ENCODE measurements around the gene CEP55.

DNA sequence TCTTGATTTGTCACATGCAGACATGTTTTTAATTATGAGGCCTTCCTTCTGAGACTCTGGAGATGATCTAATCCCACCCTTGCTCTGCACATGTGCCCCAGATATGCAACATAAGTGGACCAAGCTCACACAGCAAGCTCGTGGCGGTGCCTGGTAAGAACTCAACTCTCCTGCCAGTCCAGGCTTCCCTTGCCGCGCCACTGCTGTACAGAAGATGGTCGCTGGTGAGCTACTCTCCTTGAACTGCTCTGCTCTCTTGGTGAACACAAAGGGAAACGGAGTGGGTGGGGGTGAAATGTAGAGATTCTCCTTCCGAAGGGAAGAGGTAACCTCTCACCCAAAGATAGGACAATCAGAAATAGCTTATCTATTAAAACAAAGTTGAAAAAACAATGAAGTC is 39.9 kb upstream of the CEP55 start:
- TF ChIP-seq ZZZ3 (IDR thresholded peaks at IDR 0.05) (no peak), PTBP1 (IDR thresholded peaks at IDR 0.05; ENCODE audit: low read depth, low read length) (no peak), TAF1 (IDR thresholded peaks at IDR 0.05; ENCODE audit: control insufficient read depth, extremely low read depth, insufficient read depth, low read length, severe bottlenecking) (no peak)
- TF ChIP-seq, protein P1, sequence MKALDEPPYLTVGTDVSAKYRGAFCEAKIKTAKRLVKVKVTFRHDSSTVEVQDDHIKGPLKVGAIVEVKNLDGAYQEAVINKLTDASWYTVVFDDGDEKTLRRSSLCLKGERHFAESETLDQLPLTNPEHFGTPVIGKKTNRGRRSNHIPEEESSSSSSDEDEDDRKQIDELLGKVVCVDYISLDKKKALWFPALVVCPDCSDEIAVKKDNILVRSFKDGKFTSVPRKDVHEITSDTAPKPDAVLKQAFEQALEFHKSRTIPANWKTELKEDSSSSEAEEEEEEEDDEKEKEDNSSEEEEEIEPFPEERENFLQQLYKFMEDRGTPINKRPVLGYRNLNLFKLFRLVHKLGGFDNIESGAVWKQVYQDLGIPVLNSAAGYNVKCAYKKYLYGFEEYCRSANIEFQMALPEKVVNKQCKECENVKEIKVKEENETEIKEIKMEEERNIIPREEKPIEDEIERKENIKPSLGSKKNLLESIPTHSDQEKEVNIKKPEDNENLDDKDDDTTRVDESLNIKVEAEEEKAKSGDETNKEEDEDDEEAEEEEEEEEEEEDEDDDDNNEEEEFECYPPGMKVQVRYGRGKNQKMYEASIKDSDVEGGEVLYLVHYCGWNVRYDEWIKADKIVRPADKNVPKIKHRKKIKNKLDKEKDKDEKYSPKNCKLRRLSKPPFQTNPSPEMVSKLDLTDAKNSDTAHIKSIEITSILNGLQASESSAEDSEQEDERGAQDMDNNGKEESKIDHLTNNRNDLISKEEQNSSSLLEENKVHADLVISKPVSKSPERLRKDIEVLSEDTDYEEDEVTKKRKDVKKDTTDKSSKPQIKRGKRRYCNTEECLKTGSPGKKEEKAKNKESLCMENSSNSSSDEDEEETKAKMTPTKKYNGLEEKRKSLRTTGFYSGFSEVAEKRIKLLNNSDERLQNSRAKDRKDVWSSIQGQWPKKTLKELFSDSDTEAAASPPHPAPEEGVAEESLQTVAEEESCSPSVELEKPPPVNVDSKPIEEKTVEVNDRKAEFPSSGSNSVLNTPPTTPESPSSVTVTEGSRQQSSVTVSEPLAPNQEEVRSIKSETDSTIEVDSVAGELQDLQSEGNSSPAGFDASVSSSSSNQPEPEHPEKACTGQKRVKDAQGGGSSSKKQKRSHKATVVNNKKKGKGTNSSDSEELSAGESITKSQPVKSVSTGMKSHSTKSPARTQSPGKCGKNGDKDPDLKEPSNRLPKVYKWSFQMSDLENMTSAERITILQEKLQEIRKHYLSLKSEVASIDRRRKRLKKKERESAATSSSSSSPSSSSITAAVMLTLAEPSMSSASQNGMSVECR (CRISPR knock-in tag; IDR thresholded peaks at IDR 0.05) = no peak
- TF ChIP-seq, protein P2, sequence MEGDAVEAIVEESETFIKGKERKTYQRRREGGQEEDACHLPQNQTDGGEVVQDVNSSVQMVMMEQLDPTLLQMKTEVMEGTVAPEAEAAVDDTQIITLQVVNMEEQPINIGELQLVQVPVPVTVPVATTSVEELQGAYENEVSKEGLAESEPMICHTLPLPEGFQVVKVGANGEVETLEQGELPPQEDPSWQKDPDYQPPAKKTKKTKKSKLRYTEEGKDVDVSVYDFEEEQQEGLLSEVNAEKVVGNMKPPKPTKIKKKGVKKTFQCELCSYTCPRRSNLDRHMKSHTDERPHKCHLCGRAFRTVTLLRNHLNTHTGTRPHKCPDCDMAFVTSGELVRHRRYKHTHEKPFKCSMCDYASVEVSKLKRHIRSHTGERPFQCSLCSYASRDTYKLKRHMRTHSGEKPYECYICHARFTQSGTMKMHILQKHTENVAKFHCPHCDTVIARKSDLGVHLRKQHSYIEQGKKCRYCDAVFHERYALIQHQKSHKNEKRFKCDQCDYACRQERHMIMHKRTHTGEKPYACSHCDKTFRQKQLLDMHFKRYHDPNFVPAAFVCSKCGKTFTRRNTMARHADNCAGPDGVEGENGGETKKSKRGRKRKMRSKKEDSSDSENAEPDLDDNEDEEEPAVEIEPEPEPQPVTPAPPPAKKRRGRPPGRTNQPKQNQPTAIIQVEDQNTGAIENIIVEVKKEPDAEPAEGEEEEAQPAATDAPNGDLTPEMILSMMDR (IDR thresholded peaks at IDR 0.05 in 2 of 3, conservative IDR thresholded peaks at IDR 0.05 in 1 of 3; ENCODE audit: insufficient read depth in 2 of 3, low read depth in 1 of 3, low read length in 3 of 3) = no peak
- TF ChIP-seq, protein P3, sequence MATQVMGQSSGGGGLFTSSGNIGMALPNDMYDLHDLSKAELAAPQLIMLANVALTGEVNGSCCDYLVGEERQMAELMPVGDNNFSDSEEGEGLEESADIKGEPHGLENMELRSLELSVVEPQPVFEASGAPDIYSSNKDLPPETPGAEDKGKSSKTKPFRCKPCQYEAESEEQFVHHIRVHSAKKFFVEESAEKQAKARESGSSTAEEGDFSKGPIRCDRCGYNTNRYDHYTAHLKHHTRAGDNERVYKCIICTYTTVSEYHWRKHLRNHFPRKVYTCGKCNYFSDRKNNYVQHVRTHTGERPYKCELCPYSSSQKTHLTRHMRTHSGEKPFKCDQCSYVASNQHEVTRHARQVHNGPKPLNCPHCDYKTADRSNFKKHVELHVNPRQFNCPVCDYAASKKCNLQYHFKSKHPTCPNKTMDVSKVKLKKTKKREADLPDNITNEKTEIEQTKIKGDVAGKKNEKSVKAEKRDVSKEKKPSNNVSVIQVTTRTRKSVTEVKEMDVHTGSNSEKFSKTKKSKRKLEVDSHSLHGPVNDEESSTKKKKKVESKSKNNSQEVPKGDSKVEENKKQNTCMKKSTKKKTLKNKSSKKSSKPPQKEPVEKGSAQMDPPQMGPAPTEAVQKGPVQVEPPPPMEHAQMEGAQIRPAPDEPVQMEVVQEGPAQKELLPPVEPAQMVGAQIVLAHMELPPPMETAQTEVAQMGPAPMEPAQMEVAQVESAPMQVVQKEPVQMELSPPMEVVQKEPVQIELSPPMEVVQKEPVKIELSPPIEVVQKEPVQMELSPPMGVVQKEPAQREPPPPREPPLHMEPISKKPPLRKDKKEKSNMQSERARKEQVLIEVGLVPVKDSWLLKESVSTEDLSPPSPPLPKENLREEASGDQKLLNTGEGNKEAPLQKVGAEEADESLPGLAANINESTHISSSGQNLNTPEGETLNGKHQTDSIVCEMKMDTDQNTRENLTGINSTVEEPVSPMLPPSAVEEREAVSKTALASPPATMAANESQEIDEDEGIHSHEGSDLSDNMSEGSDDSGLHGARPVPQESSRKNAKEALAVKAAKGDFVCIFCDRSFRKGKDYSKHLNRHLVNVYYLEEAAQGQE (IDR thresholded peaks at IDR 0.05; ENCODE audit: borderline replicate concordance) = no peak
- TF ChIP-seq, protein P3 (CRISPR knock-in tag; IDR thresholded peaks at IDR 0.05; ENCODE audit: low read depth) = no peak

All from K562 (cell line).